Measurements from ENCODE around the gene CDC42EP3.

Gene CDC42EP3

GRCh38 chr2:37654419-37654818 is 17.0 kb downstream of the CDC42EP3 start:
- no peak for DNase-seq

DNA sequence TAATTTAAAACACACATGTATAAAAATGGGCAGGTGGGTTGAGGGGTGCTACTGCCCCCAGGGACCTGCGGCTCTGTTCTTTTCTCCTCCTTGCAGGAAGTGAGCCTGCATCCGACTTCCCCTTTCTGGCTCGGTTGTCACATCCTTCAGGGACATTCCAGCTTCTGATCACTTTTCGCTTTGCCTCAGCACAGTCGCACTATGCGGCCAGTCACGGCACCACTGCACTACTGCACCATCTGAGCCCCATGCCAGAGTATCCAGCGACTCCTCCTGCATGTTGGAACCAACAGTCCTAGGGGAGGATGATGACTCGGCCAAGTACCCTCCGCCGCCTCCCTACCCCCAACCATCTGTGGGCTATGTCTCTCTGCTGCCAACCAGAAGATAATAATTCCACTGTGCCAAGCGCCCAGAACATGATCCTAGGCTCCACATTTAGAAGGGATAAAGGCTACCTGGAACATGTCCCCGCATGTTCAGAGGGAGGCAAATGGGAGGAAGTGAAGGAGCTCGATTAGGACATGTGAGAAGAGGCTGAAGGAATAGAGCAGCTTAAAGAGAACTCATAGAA is 17.6 kb downstream of the CDC42EP3 start:
- peak; percentile 88 for DNase-seq

- DNase-seq: peak; percentile 56
These were observed 18.3 kb downstream of the CDC42EP3 start for GRCh38 chr2:37653093-37653492.

GRCh38 chr2:37652199-37652640 is 19.2 kb downstream of the CDC42EP3 start:
- no peak for DNase-seq

GRCh38 chr2:37650548-37651093 is 20.8 kb downstream of the CDC42EP3 start:
- DNase-seq: no peak

DNA sequence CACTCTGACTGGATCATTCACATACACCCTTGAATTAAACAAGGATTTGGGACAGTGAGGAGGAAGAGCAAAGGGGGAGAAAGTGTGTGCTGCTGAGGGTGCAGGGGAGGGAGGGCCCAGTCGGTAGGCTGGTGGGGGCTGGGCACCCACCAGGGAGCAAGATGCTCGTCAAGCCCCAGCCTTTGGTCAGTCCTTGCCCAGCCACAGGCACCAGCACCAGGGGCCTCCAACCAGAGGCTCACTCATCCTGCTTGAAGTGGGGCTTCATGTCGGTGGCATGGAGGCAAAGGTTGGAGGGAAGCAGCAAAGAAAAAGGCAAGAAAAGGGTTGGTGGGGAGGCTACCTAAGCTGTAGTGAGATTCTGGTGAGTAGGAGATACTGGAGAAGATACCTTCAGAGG is 21.9 kb downstream of the CDC42EP3 start:
- DNase-seq: no peak

DNA sequence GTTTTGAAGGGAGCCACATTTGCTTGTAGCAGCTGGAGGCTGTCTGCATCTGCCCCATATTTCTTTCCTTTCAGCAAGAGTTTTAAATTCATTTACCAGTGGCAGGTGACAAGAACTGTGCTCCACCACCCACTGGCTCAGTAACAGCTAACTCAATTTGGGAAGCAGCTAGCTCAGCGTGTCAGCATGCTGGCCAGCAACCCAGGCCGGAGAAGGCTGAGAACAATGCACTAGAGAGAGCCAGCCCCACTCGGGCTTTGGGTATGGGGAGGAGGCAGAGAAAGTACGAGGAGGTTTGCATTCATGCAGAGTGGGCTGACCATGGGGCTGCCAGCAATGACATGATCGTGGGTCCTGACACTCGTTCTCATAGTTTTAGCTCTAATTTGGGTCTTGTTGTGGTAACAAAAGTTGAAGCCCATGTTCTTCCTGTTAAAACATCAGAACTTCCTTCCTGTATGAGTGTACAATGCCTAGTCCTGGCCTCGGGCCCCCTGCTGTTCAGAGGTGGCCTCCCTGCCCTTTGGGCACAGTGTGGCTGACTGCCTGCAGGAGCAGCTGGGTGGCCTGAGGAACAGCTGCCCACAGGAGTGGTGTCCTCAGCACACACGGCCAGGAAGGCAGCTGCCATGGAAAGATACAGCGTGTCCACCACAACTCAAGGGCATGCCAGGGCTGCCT is 23.0 kb downstream of the CDC42EP3 start:
- peak; percentile 65 for DNase-seq

- no peak for DNase-seq
These were observed 23.5 kb downstream of the CDC42EP3 start for GRCh38 chr2:37647971-37648330.

DNA sequence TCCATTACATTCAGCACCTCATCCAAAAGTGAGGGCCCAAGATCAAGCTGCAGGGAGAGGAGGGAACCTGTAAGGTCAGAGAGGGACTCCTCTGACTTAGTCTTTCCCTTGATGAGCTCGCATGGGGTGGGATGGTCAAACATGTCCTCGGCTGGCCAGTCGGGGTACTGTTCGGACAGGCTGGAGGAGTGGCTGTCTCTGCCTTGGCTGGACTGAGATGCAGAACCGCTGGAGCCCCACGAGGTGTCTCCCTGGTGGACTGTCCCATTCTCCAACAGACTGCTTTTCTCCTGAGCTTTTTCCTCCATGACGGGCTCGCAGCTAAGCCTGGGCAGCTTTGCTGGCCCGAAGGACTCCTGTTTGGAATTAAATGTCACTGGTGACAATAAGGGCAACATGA is 25.6 kb downstream of the CDC42EP3 start:
- no peak for DNase-seq

DNA sequence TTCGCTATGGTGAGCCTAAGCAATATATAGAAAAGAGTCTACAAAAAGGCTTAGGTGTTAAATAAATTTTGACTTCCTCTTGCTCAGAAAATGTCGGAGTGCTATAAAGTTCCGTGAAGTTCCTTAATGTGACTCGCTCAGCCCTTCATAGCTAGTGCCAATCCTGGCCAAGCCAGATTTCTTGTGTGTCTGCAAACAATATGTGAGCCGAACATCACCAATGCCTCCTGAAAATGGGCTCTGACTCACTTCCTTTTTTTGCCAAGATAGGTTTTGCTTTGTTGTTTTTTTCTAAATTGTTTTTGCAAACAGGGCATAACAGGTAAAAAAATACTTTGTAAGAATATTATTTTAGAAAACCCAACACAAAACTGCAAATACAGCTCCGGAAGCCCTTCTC is 26.1 kb downstream of the CDC42EP3 start:
- peak; percentile 61 for DNase-seq

DNA sequence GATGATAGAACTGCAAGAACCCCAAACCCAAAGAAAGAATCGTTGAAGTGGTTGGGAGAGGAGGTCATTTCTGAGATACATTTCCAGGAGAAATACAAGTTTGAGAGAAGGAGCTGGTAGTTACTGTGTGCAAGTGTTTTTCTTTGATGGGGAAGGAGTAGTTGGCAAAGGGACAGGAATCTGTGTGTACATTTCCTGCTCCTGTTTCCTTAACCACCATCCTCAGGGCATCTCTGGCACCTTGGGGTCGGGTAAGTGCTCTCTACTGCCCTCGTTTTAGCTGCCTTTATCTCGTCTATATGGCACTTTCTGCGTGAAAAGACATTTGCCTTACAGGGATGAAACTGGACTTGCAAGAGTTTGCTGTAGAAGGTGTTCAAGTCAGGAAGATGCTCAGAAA is 27.3 kb downstream of the CDC42EP3 start:
- DNase-seq: no peak

- no peak for DNase-seq
These were observed 27.7 kb downstream of the CDC42EP3 start for GRCh38 chr2:37643730-37644078.

GRCh38 chr2:37642907-37643729 is 28.3 kb downstream of the CDC42EP3 start:
- DNase-seq: no peak

DNA sequence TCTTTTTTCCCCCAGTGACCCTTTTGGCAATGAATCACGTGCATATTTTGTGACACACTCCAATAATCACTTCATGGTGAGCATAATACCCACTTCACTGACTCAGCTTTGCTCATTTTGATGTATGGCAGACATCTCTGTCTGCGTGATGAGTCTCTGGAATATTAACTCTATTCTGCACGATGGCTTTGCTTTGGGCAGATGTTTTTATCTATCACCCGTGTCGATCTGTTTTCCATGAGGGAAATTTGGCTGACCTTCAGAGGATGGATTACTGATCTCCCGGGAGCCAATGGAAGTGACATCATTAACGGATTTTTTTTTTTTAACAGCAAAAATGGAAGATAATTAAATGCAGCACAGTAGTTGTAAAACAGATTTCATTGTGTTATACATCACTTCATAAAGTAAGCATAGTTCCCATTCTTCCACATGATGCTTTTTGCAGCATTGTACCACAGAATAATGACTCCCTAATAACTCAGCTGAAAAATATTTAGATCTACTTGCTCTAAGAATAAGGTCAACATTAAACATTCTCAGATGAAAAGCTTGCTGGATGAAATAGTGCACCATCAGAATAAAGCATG is 29.8 kb downstream of the CDC42EP3 start:
- no peak for DNase-seq

- DNase-seq: no peak
These were observed 31.8 kb downstream of the CDC42EP3 start for GRCh38 chr2:37639631-37640030.

DNA sequence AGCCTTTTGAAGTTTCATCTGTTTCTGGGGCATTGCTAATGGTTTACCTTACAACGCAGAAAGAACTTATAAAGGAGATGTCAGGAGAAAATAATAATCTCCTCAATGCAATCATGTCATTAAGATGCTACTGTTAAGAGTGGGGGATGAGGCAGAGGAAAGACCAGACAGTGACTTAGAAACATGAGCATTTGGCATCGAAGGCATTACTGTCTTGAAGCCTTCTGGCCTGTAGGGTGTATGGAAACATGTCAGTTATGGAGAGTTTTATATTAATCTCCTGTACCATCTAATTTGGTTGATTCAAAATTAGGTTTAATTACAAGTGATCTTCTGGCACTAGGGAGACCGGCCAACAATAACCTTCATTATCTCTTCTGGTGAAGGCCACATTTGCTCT is 32.5 kb downstream of the CDC42EP3 start:
- DNase-seq: no peak

DNA sequence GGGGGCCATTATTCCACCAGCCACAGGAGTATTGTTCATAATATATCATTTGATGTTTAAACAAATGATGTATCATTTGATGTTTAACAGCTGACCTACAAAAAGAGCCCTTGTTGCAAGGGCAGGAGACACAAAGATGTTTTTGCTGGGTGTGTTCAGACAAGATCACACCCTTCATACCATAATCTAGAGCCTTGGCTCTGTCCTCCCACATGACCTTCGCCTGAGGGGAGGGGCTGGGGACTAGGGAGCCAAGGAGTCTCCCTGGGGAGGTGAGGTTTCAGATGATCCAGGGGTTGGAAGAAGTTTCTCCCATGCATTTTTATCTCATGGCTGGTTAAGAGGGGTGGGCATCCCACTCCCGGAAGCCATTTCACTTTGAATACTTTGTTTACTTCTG is 33.5 kb downstream of the CDC42EP3 start:
- no peak for DNase-seq

DNA sequence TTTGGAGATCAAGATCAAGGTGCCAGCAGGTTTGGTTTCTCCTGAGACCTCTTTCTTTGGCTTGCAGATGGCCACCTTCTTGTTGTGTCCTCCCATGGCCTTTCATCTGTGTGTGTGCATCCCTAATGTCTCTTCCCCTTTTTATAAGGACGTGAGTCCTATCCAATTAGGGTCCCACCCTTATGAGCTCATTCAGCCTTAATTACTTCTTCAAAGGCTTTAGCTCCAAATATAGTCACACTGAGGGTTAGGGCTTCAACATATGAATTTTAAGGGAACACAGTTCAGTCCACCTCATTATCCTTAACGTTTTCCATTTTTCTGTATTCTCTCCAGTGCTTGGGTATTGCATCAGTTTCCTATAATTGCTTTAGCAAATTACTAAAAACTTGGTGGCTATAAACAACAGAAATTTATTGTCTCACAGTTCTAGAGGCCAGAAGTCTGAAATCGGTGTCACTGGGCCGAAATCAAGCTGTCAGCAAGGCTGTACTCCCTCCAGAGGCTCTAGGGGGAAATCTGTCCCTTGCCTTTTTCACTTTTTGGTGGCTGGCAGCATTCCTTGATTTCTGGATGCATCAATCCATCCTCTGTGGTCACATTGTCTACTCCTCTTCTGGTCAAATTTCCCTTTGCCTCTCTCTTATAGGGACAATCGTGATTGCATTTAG is 34.1 kb downstream of the CDC42EP3 start:
- peak; percentile 78 for DNase-seq

DNA sequence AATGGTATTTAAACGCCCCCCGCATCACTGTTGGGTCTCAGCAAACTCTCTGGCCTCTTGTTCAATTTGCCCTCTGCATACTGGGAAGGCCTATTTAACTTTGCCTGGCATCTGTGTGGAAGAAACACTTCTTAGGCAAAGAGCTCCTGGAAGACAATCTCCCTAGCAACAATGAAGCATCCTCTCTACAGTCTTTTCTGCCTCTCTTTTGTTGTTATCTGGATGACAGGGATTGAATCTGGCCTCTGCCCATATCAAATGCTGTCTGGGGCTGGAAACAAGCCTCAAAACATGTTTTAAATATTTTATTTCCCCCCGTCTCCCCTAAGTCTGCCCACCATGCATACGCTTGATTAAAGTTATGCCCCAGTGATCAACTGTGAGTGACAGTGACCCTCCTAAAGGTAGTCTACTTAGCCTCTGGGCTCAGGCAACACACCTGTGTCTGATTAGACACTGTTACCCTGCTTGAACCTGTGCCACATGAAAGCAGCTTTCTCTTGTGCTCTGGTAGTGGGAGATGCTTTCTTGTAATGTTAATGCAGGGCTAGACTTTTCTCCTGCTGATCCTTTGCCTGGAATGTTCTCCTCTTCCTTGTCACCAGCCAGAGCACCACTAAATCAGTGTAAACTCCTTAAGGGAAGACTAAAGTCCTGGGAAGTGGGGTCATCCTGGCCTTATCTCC is 34.9 kb downstream of the CDC42EP3 start:
- DNase-seq: no peak

- DNase-seq: peak; percentile 99
These were observed 35.7 kb downstream of the CDC42EP3 start for GRCh38 chr2:37635504-37636380.

DNA sequence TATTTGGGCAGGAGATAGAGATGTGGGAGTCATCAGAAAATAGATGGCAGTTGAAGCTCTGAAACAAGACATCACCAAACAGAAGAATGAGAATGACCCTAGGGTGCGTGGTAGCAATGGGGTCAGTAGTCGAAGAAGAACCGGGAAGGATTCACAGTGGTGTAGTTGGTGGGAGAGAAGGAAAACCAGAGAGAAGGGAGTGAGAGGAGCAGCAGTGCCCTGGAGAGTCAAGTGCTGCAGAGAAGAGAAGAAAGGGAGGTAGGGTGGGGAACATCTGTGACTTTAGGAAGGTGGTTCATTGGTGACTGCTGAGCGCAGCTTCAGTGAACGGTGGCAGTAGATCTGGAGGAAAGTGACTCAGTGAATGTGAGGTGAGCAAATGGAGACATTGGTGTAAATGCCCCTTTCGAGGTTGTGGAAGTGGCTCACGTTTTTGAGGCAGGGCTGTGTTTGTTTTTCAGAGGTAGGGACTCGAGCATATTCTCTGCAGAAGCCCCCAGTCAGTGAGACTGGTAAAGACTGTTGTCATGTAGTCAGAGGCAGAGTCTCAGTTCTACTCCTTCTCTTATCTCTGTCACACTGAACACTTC is 36.4 kb downstream of the CDC42EP3 start:
- no peak for DNase-seq
